GM18499 (cell line): ENCODE data around the gene ACTG1.

Experiments used
- ATAC-seq: cut with Tn5 transposase; IDR thresholded peaks from one replicate; pipeline ENCODE4 v1.9.1; 2021; ENCODE audit warnings: moderate number of reproducible peaks; ENCODE audit not compliant: insufficient read depth, unreplicated experiment

The ACTG1 gene

DNA sequence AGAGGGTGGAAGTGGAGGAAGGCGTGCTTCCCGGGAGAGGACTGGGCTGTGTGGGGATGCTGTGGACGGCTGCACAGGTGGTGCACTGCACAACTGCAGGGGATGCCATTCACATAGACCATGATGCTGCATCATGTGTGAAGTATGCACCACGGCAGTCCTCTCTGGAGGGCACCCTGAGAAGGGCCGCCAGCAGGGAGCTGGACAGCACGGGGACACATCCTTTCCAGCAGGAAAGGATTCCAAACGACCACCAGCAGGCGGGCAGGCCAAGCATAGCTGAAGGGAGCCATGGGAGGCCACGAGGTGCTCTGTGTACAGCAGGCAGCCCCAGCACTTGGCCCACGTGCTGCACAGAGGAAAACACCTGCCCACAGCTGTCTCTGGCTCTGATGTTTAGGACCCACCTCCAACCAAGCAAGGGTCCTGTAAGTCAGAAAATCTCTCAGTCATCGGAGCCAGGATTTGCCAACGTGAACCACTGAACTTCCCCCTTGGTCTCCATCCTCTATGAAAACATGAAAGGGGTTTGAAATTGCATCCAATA, 10.1 kb downstream of the ACTG1 start:
- ATAC-seq, result no peak

DNA sequence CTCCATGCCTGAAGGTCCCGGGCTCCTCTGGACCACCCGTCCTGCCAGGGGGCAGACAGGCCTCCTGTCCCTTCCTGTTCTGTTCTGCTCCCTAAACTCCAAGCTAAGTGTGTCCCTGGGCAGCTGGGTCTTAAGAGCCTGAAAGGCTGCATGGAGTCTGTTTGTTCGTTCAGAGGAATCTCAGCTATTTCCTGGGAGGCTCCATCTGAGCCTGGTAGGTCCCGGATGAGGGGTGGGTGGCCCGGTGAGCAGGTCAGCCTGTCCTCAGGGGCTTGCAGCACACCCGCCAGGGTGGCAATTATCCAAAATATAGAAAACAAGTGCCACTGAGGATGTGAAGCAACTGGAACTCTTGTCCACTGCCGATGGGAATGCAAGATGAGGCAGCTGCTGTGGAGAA, 12.6 kb downstream of the ACTG1 start:
- no peak for ATAC-seq

DNA sequence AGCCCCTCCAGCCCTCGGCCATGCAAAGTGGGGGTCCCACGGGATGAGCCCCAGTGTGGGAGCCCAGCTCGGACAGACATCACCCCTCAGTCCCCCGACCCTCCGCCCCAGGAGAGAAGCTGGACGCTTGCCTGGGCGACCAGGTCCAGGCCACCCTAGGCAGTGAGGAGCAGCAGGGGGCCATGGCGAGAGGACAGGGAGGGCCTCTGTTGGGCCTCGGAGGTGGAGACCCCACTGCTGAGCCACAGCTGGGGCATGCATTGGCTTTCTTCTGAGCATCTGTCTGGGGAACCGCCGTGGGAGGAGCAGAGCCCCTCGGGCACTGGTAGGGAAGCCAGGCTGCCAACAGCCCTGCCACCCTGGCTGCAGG, 13.0 kb downstream of the ACTG1 start:
- ATAC-seq, result no peak

DNA sequence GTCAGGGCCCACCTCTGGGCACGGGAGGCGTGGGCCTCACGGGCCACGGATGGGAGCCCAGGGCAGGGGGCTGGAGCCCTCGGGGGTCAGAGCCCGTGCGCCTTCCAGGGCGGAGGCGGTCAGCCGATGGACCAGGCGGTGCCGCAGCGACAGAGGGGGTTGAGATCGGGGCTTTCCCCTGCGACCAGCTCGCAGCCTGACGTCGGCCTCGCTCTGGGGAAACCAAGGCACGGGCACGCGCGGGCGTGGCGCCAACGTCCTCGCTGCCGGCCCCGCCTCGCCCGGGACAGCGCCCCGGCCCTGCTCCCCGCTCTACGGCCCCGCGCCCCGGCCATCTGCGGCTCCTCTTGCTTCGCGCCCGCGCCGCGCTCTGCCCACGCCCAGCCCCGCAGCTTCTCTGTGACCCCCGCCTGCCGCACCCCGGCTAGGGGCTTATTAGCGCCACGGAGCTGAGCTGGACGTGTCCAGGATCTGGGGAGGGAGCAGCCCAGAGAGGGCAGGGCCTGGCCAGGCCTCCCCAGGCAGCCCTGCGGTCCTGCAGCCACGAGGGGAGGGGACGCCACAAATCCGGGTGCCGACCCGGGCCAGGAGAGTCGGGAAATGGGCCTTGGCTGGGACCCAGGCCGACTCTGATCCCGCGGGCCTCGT, 13.5 kb downstream of the ACTG1 start:
- ATAC-seq, result no peak

DNA sequence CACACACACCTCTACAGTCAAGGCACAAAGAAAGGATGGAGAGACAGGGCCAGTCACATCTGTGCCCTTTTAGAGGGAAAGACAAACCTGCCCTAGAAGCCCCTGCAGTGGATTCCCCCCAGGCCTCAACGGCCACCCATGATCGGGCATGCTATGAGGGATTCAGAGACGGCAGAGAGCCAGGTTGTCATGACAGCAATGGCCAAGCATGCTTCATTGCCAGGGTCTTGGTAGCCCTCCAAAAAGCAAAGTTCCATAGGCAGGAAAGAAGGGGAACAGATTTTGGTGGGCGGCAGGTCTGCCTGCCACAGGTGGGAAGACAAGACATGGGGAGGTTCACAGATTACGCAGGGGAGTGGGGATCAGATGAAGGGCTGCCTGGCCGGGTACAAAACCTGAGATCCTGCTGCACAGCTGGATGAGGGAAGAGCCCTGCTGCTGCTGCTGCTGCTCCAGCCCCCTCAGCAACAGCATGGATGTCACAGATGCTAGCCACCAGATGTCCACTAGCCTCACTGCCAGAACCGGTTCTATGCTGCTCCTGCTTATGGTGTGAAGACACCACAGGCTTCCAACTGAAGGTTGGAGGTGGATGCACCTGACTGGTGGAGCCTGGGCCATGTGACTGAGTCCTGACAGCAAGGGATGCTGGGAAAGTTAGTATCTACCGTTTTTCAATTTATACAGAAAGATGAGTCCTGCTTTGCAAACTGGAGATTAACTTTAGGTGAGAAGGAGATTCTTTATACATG, 17.8 kb downstream of the ACTG1 start:
- ATAC-seq, result no peak

DNA sequence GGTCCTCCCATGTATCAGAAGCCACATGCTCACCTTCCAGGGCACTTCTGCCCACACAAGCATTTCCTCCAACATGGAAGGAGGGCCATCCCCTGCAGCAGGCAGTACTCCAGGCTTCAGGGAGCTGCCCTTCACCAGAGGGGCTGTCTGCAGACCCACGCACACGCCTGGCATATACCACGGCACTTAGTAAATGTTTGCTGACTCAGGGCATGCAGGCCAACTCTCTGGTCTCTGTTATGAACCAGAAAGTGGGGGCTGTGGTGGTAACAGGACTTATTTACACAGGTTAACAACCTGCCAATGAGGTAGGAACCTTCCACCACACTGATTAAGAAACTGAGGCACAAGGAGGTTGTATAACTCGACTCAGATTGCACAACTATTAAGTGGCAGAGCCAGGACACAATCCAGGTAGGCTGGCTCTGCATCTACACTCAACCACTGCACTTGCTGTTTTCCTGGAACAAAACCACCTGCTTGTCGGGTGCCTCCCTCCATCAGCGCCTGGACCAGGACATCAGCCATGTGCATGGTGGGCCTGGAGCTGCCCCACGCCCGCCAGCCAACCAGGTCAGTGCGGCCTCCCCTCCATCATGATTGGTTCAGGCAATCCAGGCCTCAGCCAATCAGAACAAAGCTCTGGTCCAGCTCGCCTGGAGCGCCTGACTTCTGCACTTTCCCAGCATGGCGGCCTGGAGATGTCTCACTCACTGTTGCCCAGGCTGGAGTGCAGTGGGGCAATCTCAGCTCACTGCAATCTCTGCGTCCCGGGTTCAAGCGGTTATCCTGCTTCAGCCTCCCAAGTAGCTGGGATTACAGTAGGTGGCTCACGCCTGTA, 19.2 kb downstream of the ACTG1 start:
- no peak for ATAC-seq

DNA sequence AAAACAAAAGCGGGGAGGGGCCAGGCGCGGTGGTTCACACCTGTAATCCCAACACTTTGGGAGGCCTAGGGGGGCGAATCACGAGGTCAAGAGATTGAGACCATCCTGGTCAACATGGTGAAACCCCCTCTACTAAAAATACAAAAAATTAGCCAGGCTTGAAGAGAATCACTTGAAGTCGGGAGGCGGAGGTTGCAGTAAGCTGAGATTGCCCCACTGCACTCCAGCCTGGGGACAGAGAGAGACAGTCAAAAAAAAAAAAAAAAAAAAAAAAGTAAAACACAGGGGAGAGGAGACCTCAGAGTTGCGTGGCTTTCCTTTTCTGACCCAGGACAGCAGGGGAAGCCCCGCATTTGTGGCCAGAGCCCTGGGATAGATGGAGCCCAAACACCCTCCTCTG, 19.9 kb downstream of the ACTG1 start:
- no peak for ATAC-seq

DNA sequence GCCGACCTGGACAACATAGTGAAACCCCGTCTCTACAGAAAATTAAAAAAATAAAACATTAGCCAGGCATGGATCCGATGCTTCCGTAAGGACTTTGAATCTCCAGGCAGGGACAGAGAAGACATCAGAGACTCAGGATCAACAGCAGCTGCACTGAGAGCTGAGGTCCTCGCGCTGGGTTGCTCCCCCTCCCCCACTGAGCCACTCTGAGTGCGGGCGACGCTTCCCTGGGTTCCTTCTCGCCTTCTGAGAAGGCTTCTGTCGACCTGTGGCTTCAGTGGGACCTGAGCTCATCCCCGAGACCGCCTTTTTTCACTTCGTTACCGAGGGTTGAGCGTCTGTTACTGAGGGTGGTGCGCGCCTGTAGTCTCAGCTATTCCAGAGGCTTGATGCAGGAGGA, 20.4 kb downstream of the ACTG1 start:
- ATAC-seq, result no peak

DNA sequence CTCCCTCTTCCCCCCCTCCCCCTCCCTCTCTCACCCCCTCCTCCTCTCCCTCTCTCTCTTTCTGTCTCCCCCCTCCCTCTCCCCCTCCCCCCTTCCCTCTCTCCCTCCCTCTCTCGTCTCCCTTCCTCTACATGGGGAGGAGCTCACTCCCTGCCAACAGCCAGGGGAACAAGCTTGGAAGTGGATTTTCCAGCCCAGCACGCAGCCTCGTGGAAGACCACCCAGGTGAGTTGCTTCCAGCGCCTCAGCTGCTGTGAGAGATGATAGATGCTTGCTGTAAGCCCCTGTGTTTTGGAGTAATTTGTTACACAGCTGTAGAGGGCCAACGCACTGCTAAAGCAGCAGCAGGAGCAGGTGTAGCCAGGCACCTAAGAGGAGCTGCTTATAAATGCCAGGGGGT, 20.8 kb downstream of the ACTG1 start:
- ATAC-seq, result no peak

DNA sequence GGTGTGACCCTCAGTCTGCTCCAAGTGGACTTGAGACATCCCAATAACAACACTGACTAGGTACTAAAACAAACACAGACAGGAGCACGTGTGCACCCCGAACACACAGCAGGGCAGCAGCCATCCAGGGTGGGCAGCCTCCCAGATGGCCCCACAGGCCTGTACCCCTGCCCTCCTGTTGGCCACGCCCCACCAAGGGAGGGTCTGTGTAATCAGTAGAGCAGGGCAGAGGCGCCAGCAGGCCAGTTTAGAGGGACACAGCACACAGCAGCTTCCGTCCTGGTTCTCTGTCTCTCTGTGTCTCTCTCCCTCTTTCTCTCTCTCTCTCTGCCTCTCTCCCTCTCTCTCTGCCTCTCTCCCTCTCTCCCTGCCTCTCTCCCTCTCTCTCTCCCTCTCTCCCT, 21.4 kb downstream of the ACTG1 start:
- ATAC-seq, result no peak

DNA sequence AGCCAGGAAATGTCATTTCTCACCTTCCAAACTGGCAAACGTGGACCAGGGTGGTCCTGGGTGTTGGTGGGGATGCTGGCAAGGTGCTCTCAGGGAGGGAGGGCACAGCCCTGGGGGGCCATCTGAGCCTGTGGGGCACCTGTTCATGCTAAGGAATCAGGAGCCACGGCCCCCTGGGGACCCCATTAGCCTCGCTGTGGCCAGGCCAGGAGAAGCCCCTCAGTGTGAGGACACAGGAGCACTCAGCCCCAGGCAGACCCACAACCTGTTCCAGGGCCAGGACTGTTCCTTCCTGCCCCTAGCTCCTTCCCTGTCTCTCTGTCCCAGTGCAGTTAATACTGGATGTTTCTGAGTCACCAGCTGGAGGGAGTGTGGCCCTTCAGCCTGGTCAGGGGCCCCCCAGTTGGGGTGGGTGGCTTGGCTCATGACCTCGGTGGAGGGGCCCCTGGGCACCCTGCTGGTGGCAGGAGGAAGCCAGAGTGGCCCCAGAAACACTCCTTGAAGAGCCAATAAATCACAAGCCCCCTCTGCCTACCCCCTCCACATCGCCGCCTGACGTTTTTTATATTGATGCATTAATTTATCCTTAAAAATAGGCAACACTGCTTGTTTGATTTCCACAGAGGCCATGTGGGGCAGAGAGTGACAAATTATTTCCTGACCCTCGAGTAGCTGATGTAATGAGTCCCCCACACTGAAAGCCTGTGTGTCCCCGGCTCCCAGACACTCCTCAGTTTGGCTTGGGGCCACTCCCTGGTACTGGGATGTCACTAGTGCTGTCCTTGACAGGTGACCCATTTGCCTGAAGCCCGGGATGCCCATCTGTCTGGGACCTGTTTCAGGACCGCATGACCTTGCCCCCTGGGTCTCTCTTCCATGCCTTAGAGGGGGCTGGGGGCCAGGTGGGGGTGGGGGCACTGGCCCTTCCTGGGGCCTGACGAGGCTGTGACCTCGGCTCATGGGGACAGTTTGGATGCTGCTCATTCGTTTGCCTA, 22.3 kb downstream of the ACTG1 start:
- no peak for ATAC-seq

DNA sequence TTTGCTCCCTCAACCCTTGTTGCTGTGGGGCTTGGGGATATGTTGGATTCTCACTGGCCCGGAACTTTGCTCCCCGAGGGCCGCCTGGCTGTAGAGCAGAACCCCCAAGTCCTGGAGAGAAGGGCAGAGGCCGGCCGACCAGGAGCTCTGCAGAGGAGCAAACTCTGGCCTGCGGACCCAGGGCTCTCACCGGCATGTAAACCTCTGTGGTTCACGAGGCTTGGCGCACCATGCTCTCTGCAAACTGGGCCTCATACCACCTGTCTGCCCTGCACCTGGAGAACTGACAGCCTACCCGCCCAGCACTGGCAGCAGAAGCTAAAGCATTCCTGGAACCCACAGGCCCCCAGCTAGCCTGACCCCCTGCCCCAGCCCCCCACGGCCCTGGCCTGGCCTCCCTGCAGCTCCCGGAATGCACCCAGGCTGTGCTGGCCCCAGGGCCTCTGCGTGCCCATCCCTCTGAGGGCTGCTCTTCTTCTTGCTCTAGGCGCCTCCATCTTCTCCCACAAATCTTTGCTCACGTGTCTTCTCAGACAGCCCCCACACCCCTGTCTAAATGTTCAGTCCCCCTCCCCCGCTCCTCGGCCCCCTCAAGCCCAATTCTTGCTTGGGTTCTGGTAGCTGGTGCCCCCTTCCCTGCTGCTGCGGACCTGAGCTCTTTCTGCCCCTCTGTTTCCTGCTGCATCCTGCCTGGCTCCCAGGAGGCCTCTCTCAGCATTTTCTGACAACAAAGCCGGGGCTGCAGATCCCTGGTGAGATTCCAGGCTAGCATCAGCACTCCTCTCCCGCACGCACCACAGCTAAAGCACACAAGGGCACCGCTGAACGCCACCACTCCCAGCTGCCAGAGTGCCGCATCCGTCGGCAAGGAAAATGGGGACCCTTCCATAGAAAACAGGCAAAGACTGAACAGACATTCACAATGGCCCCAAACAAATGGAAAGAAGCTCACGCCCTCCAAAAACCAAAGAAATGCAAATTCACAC, 23.3 kb downstream of the ACTG1 start:
- ATAC-seq, result no peak

DNA sequence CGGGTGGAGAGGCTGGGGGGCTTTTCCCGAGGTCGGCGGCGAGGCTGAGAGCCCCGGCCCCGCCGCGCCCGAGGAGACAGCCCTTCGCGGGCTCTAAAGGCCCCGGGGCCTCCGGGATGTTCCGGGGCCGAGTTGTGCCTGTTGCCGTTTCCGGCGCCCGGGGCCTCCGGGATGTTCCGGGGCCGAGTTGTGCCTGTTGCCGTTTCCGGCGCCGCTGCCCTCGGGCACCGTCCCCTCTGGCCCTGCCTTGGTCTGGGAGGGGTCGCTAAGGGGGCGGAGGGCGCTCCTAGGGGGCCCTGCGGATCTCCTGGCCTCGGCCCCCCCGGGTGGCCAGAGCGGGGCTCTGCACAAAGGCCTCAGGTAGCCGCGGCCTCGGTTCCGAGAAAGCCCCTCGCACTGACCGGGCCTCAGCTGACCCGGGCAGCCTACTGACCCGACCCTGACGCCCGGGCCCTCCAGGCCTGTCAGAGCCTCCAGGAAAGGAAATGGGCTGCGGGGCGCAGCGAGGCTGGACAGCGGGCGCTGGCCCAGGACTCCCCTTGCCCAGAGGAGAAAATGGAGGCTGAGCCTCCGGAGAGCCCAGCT, 24.2 kb downstream of the ACTG1 start:
- no peak for ATAC-seq

DNA sequence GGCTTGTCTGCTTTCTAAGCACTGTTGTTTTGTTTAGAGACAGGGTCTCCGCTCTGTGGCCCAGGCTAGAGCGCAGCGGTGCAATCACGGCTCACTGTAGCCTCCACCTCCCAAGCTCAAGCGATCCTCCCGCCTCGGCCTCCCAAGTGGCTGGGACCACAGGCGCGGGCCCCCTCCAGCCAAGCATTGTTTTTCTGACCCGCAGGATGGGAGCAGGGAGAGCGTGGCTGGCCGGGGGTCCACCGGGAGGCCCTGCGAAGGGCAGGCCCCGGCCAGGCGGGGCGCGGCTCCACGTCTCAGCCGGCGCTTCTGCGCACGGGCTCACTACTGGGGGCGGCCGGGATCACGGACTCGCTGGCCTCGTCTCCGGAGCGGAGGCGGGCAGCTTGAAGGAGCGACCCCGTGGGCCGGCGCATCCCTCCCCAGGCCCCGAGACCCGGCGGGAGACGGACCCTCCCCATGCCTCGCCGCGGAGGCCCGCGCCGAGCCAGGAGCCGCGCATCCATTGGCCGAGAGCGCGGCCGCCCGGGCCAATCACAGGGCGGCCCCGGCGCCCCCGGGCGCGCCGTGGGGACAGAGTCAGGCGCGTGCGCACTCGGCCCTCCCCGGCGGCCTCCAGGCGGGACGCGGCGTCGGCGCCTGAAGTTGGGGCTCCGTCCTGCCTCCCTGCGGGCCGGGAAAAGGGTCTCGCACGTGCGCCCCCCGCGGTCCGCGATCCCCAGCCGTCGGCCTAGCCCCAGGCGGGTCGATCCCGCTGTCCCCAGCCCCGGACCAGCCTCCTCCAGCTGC, 24.9 kb downstream of the ACTG1 start:
- no peak for ATAC-seq

DNA sequence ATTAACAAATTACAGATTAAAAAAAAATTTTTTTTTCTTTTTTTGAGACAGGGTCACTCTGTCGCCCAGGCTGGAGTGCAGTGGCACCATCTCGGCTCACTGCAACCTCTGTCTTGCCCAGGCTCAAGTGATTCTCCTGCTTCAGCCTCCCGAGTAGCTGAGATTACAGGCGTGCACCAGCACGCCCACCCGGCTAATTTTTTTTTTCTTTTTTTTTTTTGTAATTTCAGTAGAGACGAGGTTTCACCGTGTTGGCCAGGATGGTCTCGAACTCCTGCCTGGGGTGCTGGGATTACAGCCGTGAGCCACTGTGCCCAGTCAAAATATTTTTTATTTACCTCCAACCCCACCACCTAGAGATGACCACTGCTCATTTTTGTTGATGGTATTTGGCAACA, 25.5 kb downstream of the ACTG1 start:
- no peak for ATAC-seq

DNA sequence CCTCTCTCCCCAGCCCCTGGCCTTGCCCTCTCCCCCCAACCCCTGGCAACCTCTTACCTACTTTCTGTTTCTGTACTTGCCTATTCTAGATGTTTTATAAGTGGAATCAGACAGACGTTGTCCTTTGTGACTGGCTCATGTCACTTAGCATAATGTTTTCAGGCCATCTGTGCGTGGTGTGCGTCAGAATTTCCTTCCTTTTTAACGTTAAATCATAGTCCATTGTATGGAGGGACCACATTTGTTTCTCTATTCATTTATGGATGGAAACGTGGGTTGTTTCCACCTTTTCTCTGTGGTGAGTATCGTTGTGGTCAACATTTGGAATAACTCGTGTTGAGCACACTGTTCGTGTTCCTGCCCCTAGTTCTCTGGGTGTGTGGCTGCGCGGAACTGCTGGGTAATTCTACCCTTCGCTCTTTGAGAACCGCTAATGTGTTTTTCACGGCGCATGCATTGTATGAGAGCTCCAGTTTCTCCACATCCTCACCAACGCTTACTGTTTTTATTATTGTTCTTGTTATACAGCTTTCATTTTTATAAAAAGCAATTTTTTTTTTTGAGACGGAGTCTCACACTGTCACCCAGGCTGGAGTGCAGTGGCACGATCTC, 26.3 kb downstream of the ACTG1 start:
- no peak for ATAC-seq
